HCT116 (cell line): ENCODE measurements around the gene MSTN.

Experiments
- CTCF ChIP-seq, 3 experiments: fragments of 200-600 bp in 1 of 3; sonication (generic) in 1 of 3; IDR thresholded peaks in 2 of 3; conservative IDR thresholded peaks in 1 of 3; 2 replicates each; pipeline ENCODE4 v1.5.1; 2012 to 2017; ENCODE audit warnings: low read depth in 2 of 3, low read length in 2 of 3, antibody characterized with exemption in 1 of 3, borderline replicate concordance in 1 of 3, control low read depth in 1 of 3, mild to moderate bottlenecking in 1 of 3, mixed read lengths in 1 of 3, mixed run types in 1 of 3, moderate library complexity in 1 of 3; ENCODE audit not compliant: insufficient read depth in 1 of 3
- EZH2phosphoT487 ChIP-seq: fragments of 200-600 bp; IDR thresholded peaks from 2 replicates; pipeline ENCODE4 v1.6.1; 2018; ENCODE audit warnings: antibody characterized with exemption, borderline replicate concordance
- JUND ChIP-seq: IDR thresholded peaks from 2 replicates; pipeline ENCODE4 v1.6.1; 2012
- POLR2A ChIP-seq: IDR thresholded peaks from 2 replicates; pipeline ENCODE4 v1.7.0; 2011; ENCODE audit warnings: borderline replicate concordance; ENCODE audit not compliant: insufficient read depth, insufficient read length; ENCODE audit errors: extremely low read depth
- POLR2AphosphoS5 ChIP-seq: IDR thresholded peaks from 2 replicates; pipeline ENCODE4 v1.6.1; 2011; ENCODE audit warnings: mild to moderate bottlenecking, low read depth, low read length, moderate library complexity
- RAD21 ChIP-seq: IDR thresholded peaks from 2 replicates; pipeline ENCODE4 v1.6.1; 2012; ENCODE audit warnings: low read depth, mild to moderate bottlenecking
- REST ChIP-seq: IDR thresholded peaks from 2 replicates; pipeline ENCODE4 v1.6.1; 2012; ENCODE audit warnings: low read depth
- ZNF274 ChIP-seq: fragments of 200-500 bp; sonication (Bioruptor generic); IDR thresholded peaks from 2 replicates; pipeline ENCODE4 v1.6.1; 2014; ENCODE audit warnings: mild to moderate bottlenecking, low read depth, low read length, inconsistent platforms

- TF ChIP-seq CTCF (IDR thresholded peaks at IDR 0.05 in 2 of 3, conservative IDR thresholded peaks at IDR 0.05 in 1 of 3; ENCODE audit: borderline replicate concordance in 1 of 3, insufficient read depth in 1 of 3, low read depth in 2 of 3, low read length in 2 of 3): no peak
- TF ChIP-seq JUND: no peak
- no peak for TF ChIP-seq REST
- TF ChIP-seq ZNF274: no peak
- TF ChIP-seq RAD21: no peak
- TF ChIP-seq EZH2phosphoT487: no peak
- no peak for TF ChIP-seq POLR2AphosphoS5
- no peak for TF ChIP-seq POLR2A
Measured at GRCh38 chr2:190052307-190052706, 10.2 kb downstream of the MSTN start.
